Activated CD4-positive, CD25-positive, alpha-beta regulatory T cell treated with anti-CD3 and anti-CD28 coated beads, Interleukin-2, amount 50 U/mL, for 16 hours (primary cell): ENCODE measurements around the gene PSME4.

ENCODE experiments used
- DNase-seq: peaks from one replicate; pipeline ENCODE4 v3.0.0-alpha.2; 2020; ENCODE audit warnings: low read depth, low spot score

The PSME4 gene, protein sequence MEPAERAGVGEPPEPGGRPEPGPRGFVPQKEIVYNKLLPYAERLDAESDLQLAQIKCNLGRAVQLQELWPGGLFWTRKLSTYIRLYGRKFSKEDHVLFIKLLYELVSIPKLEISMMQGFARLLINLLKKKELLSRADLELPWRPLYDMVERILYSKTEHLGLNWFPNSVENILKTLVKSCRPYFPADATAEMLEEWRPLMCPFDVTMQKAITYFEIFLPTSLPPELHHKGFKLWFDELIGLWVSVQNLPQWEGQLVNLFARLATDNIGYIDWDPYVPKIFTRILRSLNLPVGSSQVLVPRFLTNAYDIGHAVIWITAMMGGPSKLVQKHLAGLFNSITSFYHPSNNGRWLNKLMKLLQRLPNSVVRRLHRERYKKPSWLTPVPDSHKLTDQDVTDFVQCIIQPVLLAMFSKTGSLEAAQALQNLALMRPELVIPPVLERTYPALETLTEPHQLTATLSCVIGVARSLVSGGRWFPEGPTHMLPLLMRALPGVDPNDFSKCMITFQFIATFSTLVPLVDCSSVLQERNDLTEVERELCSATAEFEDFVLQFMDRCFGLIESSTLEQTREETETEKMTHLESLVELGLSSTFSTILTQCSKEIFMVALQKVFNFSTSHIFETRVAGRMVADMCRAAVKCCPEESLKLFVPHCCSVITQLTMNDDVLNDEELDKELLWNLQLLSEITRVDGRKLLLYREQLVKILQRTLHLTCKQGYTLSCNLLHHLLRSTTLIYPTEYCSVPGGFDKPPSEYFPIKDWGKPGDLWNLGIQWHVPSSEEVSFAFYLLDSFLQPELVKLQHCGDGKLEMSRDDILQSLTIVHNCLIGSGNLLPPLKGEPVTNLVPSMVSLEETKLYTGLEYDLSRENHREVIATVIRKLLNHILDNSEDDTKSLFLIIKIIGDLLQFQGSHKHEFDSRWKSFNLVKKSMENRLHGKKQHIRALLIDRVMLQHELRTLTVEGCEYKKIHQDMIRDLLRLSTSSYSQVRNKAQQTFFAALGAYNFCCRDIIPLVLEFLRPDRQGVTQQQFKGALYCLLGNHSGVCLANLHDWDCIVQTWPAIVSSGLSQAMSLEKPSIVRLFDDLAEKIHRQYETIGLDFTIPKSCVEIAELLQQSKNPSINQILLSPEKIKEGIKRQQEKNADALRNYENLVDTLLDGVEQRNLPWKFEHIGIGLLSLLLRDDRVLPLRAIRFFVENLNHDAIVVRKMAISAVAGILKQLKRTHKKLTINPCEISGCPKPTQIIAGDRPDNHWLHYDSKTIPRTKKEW (N-terminal part only)

GRCh38 chr2:53970724-53971602, at the start of gene PSME4:
PSME4 (minus strand) TSS chr2:53970993; CDS start chr2:53970784, 209 bp downstream.
- DNase-seq: peak; percentile 91

- no peak for DNase-seq
Measured at GRCh38 chr2:54015798-54016699, 45.3 kb upstream of the PSME4 start.

GRCh38 chr2:54013996-54014395, 43.2 kb upstream of the PSME4 start:
- DNase-seq: no peak

GRCh38 chr2:54012538-54013141, 41.8 kb upstream of the PSME4 start:
- DNase-seq: no peak

GRCh38 chr2:54009549-54009948, 38.8 kb upstream of the PSME4 start:
- DNase-seq: no peak

DNA sequence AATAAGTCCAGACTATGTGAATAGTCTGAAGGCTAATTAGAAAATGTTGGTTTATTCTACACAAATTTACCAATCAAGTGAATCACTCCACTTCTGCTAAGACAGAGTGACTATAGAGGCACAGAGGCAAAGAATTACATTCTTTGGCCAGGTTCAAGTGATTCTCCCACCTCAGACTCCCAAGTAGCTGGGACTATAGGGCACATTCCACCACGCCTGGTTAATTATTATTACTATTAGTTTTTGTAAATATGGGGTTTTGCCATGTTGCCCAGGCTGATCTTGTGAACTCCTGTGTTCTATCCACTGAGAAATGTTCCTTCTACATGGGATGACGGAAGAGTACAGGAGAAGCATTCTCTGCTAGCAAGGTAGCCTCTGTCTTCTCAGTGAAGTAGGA, 37.6 kb upstream of the PSME4 start:
- no peak for DNase-seq

GRCh38 chr2:54000524-54000923, 29.7 kb upstream of the PSME4 start:
- no peak for DNase-seq

DNA sequence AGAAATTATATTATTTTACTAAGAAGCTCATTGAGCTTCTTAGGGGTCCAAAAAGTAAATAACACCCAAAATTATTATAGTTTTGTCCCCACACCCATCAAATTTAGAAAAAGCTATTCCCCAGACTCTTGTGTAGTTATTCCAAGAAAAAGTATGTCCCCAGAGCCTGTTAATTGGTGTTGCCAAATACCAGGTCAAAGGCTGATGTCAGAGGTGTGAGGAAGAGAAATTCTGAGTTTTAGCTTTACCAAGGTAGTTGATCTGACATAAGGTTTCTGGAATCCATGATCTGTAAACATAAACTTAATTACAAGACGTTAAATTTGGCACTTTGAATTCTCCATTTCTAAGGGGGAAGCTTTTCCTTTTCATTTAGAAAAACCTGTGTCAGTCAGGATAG, 29.3 kb upstream of the PSME4 start:
- DNase-seq: no peak

DNA sequence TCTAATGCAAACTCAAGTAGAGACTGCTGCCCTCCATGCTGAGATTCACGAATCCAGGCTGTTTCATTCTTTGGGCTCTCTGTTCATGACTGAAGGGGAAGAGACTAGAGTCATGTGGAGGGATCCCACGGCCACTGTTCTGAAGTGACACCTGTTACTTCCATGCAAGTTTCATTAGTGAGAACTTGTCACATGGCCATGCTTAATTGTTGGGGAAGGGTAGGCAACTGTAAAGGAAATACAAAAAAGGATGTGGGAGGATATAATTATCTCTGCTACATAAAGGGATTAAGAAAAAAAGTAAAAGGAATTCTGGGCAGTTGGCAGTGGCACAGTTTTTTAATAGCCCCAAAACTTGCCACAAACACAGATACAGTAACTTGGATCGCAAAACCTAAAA, 28.0 kb upstream of the PSME4 start:
- no peak for DNase-seq

DNA sequence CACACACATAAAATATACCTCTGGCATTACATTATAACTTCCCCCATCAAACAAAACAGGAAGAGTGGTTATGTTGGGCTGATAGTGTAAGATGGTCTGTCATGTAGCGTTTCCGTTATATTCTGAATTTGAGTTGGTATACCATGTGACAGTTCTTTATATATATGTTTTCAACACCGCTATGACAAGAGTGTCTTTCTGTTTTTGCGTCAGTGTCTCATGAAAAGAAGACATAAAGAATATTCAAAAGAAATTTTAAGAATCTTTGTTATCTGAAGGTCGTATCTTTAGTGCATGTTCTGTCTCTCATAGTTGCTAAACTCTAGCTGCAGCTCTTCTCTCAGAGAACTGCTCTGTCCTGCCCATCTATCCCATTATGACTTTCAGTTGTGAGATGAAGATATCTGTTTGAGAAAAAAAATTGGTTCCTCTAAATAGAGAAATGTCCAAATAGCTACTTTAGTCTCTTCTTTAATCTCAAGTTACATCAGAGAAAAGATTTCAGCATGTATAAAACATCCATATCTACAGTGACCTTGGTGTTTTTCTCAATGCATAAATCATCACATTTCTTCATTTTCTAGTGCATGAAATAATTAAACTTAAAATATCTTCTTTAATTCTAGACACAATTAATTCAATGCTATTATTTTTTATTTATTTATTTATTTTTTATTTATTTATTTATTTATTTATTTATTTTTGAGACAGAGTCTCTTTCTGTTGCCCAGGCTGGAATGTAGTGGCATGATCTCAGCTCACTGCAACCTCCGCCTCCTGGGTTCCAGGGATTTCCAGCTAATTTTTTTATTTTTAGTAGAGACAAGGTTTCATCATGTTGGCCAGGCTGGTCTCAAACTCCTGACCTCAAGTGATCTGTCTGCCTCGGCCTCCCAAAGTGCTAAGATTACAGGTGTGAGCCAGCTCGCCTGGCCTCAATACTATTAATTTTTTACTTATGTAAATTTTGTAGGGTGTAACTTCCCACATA, 24.3 kb upstream of the PSME4 start:
- no peak for DNase-seq

DNA sequence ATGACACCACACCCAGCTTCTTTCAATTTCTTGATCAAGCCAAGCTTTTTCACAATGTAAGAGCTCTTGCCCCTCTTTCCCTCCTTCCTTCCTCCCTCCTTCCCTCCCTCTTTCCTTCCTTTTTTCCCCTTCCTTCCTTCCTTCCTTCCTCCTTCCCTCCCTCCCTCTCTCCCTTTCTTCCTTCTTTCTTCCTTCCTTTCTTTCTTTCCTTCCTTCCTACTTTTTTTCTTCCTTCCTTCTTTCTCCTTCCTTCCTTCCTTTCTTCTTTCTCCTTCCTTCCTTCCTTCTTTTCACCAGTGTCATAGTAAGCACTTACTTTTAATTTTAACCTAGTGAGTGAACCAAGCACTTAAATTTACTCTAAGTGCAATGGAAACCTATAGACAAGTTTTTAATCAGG, 21.2 kb upstream of the PSME4 start:
- DNase-seq: no peak

GRCh38 chr2:53989210-53989862, 18.5 kb upstream of the PSME4 start:
- DNase-seq: no peak

DNA sequence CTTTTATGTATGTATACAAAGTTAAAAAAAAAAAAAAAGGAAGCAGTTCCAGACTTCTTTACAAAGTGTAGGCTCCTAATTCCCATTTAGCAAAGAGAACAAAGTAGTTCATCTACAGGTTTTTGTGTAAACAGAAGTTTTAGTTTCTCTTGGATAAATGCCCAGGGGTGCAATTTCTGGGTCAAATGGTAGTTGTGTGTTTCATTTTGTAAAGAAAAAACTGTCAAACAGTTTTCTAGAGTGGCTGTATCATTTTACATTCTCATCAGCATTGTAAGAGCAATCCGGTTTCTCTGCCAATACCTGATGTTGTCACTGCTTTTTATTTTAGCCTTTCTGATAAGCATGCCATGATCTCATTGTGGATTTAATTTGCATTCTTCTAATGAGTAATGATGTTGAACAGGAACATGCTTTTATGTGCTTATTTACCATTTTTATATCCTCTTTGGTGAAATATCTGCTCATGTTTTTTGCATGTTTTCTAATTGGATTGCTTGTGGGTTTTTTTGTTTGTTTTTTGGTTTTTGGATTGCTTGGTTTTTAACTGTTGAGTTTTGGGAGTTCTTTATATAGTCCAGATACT, 16.6 kb upstream of the PSME4 start:
- DNase-seq: no peak

- DNase-seq: no peak
Measured at GRCh38 chr2:53985646-53986045, 14.9 kb upstream of the PSME4 start.

GRCh38 chr2:53969968-53970723, 647 bp downstream of the PSME4 start:
- DNase-seq: no peak

GRCh38 chr2:53969285-53969967, 1.4 kb downstream of the PSME4 start:
- DNase-seq: no peak
